Peyer's patch (tissue), 4 donors: Measurements from ENCODE around the gene ADGRG1.

Source experiments
- CTCF ChIP-seq, 6 experiments: fragments of 450-650 bp in 4 of 6; fragments of 200-600 bp in 2 of 6; sonication (generic) in 1 of 6; IDR thresholded peaks; one replicate each; pipeline ENCODE4 v1.5.1; 2017 to 2019; ENCODE audit warnings: antibody characterized with exemption in 6 of 6, mild to moderate bottlenecking in 3 of 6, moderate library complexity in 1 of 6
- POLR2A ChIP-seq, 2 donors: fragments of 450-650 bp; IDR thresholded peaks; one replicate each; pipeline ENCODE4 v1.5.1; 2017; ENCODE audit warnings: antibody characterized with exemption in 2 of 2, mild to moderate bottlenecking in 2 of 2, moderate library complexity in 2 of 2

- TF ChIP-seq CTCF (IDR thresholded peaks at IDR 0.05) (no peak), POLR2A (IDR thresholded peaks at IDR 0.05) (no peak)
These were observed 1.8 kb upstream of the ADGRG1 start for GRCh38 chr16:57626420-57627170.
